Endothelial cell of umbilical vein (primary cell): Measurements from ENCODE around the gene PXMP2. TPM values are rescaled to one million over a fixed set of nuclear protein-coding genes. Genes with fewer than 3 reads are reported as not detected.

ENCODE experiments used
- BruUV-seq: library from RNA; stranded (reverse); fragments of 400-500 nt; replicated peaks from 2 replicates; lab custom pipeline; 2021; lab: Mats Ljungman, UMichigan
- CTCF ChIA-PET: fragments of 300-600, 350-600 bp; sonication (Branson Sonifier 250); formaldehyde crosslinking; loops from one replicate; lab custom pipeline; 2021; ENCODE audit warnings: antibody characterized with exemption, inconsistent platforms; lab: Charles Lee
- POLR2A ChIA-PET: fragments of 300-600, 350-600 bp; sonication (Branson Sonifier 250); formaldehyde crosslinking; loops from one replicate; lab custom pipeline; 2021; ENCODE audit warnings: antibody characterized with exemption, inconsistent platforms; lab: Charles Lee
- DNase-seq: peaks from one replicate; pipeline ENCODE4 v3.0.0-alpha.2; 2011; ENCODE audit warnings: low read depth, low spot score
- FAIRE-seq: peaks from 2 replicates; lab custom pipeline; 2011; peaks lifted over from hg19 to GRCh38; lab: Jason Lieb, UNC
- H2AFZ ChIP-seq: 2 replicates; pipeline ENCODE4 v1.6.0; 2012; ENCODE audit warnings: low read depth, low read length, control low read depth, inconsistent platforms
- H3K27ac ChIP-seq: 2 replicates; pipeline ENCODE4 v1.5.1; 2011; ENCODE audit warnings: low read depth, mild to moderate bottlenecking, control low read depth, low read length, moderate library complexity; ENCODE audit not compliant: insufficient read depth
- H3K27me3 ChIP-seq, 2 experiments: 2 replicates each; pipeline versions ENCODE4 v1.6.0 to v1.6.1; 2011; ENCODE audit warnings: low read length in 2 of 2, mixed read lengths in 1 of 2; ENCODE audit not compliant: control insufficient read depth in 2 of 2, insufficient read depth in 2 of 2
- H3K36me3 ChIP-seq, 2 experiments: 2 replicates in 1 of 2; 3 replicates in 1 of 2; pipeline ENCODE4 v1.5.1; 2011; ENCODE audit warnings: low read length in 2 of 2, mild to moderate bottlenecking in 1 of 2, moderate library complexity in 1 of 2; ENCODE audit not compliant: control insufficient read depth in 2 of 2, insufficient read depth in 2 of 2; ENCODE audit errors: extremely low read depth in 1 of 2
- H3K4me1 ChIP-seq: 3 replicates; pipeline ENCODE4 v1.5.1; 2011; ENCODE audit warnings: mild to moderate bottlenecking, low read length; ENCODE audit not compliant: control insufficient read depth, insufficient read depth; ENCODE audit errors: extremely low read depth
- H3K4me2 ChIP-seq: 2 replicates; pipeline ENCODE4 v1.6.1; 2011; ENCODE audit warnings: low read length, control low read depth, mixed read lengths; ENCODE audit not compliant: insufficient read depth
- H3K4me3 ChIP-seq, 3 experiments: fragments of 200-600 bp in 1 of 3; sonication (generic), shearing (Covaris generic) in 1 of 3; replicated peaks in 1 of 3; 2 replicates each; pipeline ENCODE4 v1.5.1; 2011 to 2016; ENCODE audit warnings: control low read depth in 3 of 3, low read length in 3 of 3, mild to moderate bottlenecking in 2 of 3, inconsistent platforms in 1 of 3, low read depth in 1 of 3, moderate library complexity in 1 of 3; ENCODE audit not compliant: insufficient read depth in 1 of 3
- H3K79me2 ChIP-seq: 2 replicates; pipeline ENCODE4 v1.6.0; 2012; ENCODE audit warnings: low read length, inconsistent platforms; ENCODE audit not compliant: control insufficient read depth, insufficient read depth
- H3K9ac ChIP-seq: replicated peaks from 2 replicates; pipeline ENCODE3; 2011; ENCODE audit warnings: low read length, control low read depth; ENCODE audit not compliant: insufficient read depth; ENCODE audit errors: extremely low read depth
- H3K9me1 ChIP-seq: replicated peaks from 3 replicates; pipeline ENCODE4 v1.6.0; 2011; ENCODE audit warnings: mild to moderate bottlenecking, low read length; ENCODE audit not compliant: control insufficient read depth, insufficient read depth; ENCODE audit errors: extremely low read depth
- H3K9me3 ChIP-seq: replicated peaks from 2 replicates; pipeline ENCODE4 v1.5.1; 2012; ENCODE audit warnings: low read length, inconsistent platforms; ENCODE audit not compliant: control insufficient read depth, insufficient read depth
- H4K20me1 ChIP-seq: replicated peaks from 2 replicates; pipeline ENCODE3; 2011; ENCODE audit warnings: mild to moderate bottlenecking, low read length; ENCODE audit not compliant: control insufficient read depth, insufficient read depth; ENCODE audit errors: extremely low read depth
- CTCF ChIP-seq, 2 donors: IDR thresholded peaks; 1 replicate in 1 of 2; 2 replicates in 1 of 2; pipeline ENCODE4 v1.5.1; 2011; ENCODE audit warnings: low read length in 2 of 2, mild to moderate bottlenecking in 2 of 2, moderate library complexity in 2 of 2, control low read depth in 1 of 2, inconsistent platforms in 1 of 2, low read depth in 1 of 2; ENCODE audit not compliant: insufficient read depth in 1 of 2; ENCODE audit errors: extremely low read depth in 1 of 2
- EZH2 ChIP-seq: IDR thresholded peaks from 2 replicates; pipeline ENCODE4 v1.6.1; 2012; ENCODE audit warnings: borderline replicate concordance, low read depth, mild to moderate bottlenecking, moderate library complexity, low read length, inconsistent platforms; ENCODE audit not compliant: severe bottlenecking
- FOS ChIP-seq: IDR thresholded peaks from 2 replicates; pipeline ENCODE4 v1.6.1; 2011; ENCODE audit warnings: mild to moderate bottlenecking, low read length, moderate library complexity, borderline replicate concordance; ENCODE audit not compliant: insufficient read depth
- GATA2 ChIP-seq: IDR thresholded peaks from 2 replicates; pipeline ENCODE4 v1.7.0; 2011; ENCODE audit warnings: low read depth, mild to moderate bottlenecking, moderate library complexity, mixed read lengths, low read length; ENCODE audit not compliant: insufficient read length, insufficient read depth
- JUN ChIP-seq: IDR thresholded peaks from 2 replicates; pipeline ENCODE4 v1.6.1; 2011; ENCODE audit warnings: borderline replicate concordance, low read depth; ENCODE audit not compliant: insufficient read length, insufficient read depth
- MAX ChIP-seq: IDR thresholded peaks from 2 replicates; pipeline ENCODE4 v1.6.1; 2011; ENCODE audit not compliant: insufficient read depth, insufficient read length
- MYC ChIP-seq: IDR thresholded peaks from one replicate; pipeline ENCODE4 v1.6.1; 2011; ENCODE audit warnings: mild to moderate bottlenecking, low read depth, low read length
- POLR2A ChIP-seq: IDR thresholded peaks from 2 replicates; pipeline ENCODE4 v1.6.1; 2012; ENCODE audit warnings: low read depth, mild to moderate bottlenecking, control low read depth, low read length
- POLR2AphosphoS5 ChIP-seq: IDR thresholded peaks from 2 replicates; pipeline ENCODE4 v1.6.1; 2012; ENCODE audit warnings: low read depth, mild to moderate bottlenecking, control low read depth, low read length, moderate library complexity; ENCODE audit not compliant: insufficient read depth
- dilution Hi-C: fragments of 300-500 bp; cut with MboI; formaldehyde crosslinking; loops from one replicate; pipeline ENCODE4 v1.15.0; 2019; ENCODE audit warnings: low sequenced_read_pairs; ENCODE audit not compliant: extremely low pct_ligation_motif_present
- intact Hi-C: fragments of 100-400 bp; cut with micrococcal nuclease; formaldehyde crosslinking; loops from one replicate; pipeline ENCODE4 v1.10.0; 2022
- polyA plus RNA-seq, 4 experiments: library from polyadenylated mRNA; depleted of rRNA in 3 of 4; stranded (reverse) in 3 of 4; unstranded in 1 of 4; fragments of >200 nt; gene quantifications; 2 replicates each; pipeline versions ENCODE4 v1.2.1 to v1.2.3, GENCODE V29; 2011 to 2012; ENCODE audit warnings: missing spikeins in 1 of 4
- total RNA-seq: library from RNA; stranded (reverse); gene quantifications from 2 replicates; pipeline ENCODE4 v1.2.3, GENCODE V29; 2021

Gene PXMP2
- total and polyA plus RNA-seq, 2 donors (not counting 3 experiments of a cell fraction or from before 2014, with no cell fraction given) = 24.0 to 31.5 TPM

GRCh38 chr12:132718644-132719043 is 31.3 kb downstream of the PXMP2 start:
- CTCF ChIA-PET = no interaction called here
- no peaks in the 10 kb centered on the region for H3K27me3 ChIP-seq
- POLR2A ChIA-PET = no interaction called here
- no TSS peak for BruUV-seq
- H3K36me3 ChIP-seq = peaks cover 9 to 47% of the 10 kb centered on the region in 2 experiments
- no peak overlapping the region for H3K27ac ChIP-seq
- H3K4me2 ChIP-seq = no peak overlapping the region
- dilution Hi-C loops (no loop called here), intact Hi-C loops (no loop called here)
- H3K9ac ChIP-seq = no peak overlapping the region
- no peaks in the 10 kb centered on the region for H4K20me1 ChIP-seq
- no peaks in the 10 kb centered on the region for H3K9me3 ChIP-seq
- FAIRE-seq (no peak), DNase-seq (no peak)
- TF ChIP-seq MAX = no peak
- TF ChIP-seq POLR2A = no peak
- no peak for TF ChIP-seq POLR2AphosphoS5
- TF ChIP-seq MYC = no peak
- no peak for TF ChIP-seq CTCF (IDR thresholded peaks at IDR 0.05; ENCODE audit: extremely low read depth in 1 of 2, insufficient read depth in 1 of 2, low read depth in 1 of 2, low read length in 2 of 2)
- TF ChIP-seq GATA2 = no peak
- TF ChIP-seq EZH2 = no peak
- no peak for TF ChIP-seq FOS
- TF ChIP-seq JUN = no peak
- H2AFZ ChIP-seq = no peak overlapping the region
- H3K79me2 ChIP-seq = peaks cover 12% of the 10 kb centered on the region
- no peaks in the 10 kb centered on the region for H3K4me1 ChIP-seq
- H3K4me3 ChIP-seq = no peak overlapping the region
- no peaks in the 10 kb centered on the region for H3K9me1 ChIP-seq
